ENCODE measurements around the gene CLOCK.

Gene CLOCK

DNA sequence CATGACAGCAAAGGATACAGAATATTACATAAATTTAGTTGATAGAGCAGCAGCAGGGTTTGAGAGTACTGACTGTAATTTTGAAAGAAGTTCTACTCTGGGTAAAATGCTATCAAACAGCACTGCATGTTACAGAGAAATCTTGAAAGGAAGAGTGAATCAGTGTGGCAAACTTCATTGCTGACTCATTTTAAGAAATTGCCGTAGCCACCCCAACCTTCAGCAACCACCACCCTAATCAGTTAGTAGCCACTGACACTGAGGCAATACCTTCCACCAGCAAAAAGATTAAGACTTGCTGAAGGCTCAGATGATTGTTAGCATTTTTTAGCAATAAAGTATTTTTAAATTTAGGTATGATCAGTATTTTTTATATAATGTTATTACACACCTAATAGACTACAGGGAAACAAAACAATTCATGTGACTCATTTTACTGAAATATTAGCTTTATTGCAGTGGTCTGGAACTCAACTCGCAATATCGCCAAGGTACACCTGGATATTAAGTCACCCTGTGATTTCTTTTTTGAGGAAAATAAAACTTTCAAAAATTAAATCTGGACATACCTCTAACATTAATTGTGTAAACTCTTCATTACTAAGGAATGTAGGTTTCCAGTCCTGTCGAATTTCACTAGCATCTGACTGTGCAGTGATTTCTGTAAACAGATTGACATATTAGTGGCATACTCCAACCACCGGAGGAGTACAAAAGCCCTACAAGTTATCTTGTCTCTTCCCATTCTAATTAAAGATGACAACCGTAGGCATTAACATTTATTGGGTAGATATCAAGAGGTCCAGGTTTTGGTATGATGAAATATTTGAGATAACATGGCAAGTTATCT, 71.1 kb downstream of the CLOCK start:
- DNase-seq (ENCODE audit: low spot score), result no peak

DNA sequence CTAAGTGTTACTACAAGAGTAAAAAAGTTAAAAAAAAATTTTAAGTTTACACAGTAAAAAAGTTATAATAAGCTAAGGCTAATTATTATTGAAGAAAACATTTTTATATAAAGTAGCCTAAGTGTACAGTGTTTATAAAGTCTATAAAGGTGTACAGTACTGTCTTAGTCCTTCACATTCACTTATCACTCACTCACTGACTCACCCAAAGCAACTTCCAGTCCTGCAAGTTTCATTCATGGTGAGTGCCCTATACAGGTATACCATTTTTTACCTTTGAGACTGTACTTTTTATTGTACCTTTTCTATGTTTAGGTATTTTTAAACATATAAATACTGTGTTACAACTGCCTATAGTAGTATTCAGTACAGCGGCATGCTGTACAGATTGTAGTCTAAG, 76.7 kb downstream of the CLOCK start:
- DNase-seq (ENCODE audit: low spot score), result no peak

DNA sequence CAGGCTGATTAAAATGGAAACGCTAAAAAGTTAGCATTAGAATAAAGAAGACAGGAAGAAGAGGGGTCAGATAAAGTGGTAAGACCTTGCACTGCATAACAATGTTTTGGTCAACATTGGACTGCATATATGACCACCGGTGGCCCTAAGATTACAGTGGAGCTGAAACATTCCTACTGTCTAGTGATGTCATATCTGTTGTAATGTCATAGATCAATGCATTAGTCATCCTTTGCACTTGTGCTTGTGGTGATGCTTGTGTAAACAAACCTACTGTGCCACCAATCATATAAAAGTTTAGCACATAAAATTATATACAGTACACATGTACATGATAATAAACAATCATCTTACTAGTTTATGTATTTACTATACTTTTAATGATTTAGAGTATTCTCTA, 78.0 kb downstream of the CLOCK start:
- no peak for DNase-seq (ENCODE audit: low spot score)

GRCh38 chr4:55466001-55466400, 80.7 kb downstream of the CLOCK start:
- no peak for DNase-seq (ENCODE audit: low spot score)

GRCh38 chr4:55458611-55459010, 88.1 kb downstream of the CLOCK start:
- no peak for DNase-seq (ENCODE audit: low spot score)

GRCh38 chr4:55458164-55458563, 88.5 kb downstream of the CLOCK start:
- DNase-seq (ENCODE audit: low spot score), result no peak

DNA sequence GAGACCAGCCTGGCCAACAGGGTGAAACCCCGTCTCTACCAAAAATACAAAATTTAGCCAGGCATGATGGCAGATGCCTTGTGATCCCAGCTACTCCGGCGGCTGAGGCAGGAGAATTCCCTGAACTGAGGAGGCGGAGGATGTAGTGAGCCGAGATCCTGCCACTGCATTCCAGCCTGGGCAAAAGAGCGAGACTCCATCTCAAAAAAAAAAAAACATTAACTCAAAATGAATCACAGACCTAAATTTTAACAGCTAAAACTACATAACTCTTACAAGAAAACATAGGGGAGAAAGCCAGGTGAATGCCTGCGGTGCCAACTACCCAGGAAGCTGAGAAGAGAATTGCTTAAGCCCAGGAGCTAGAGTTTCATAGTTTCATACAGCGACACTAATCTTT, 96.1 kb downstream of the CLOCK start:
- DNase-seq (ENCODE audit: low spot score), result no peak

GRCh38 chr4:55447831-55448230, 98.9 kb downstream of the CLOCK start:
- no peak for DNase-seq (ENCODE audit: low spot score)

GRCh38 chr4:55447108-55447708, 99.5 kb downstream of the CLOCK start:
- DNase-seq (ENCODE audit: low spot score), result no peak

- no peak for DNase-seq (ENCODE audit: low spot score)
These were observed 100.2 kb downstream of the CLOCK start for GRCh38 chr4:55446578-55446922.

GRCh38 chr4:55445921-55446577, 100.7 kb downstream of the CLOCK start:
- peak; percentile 25 for DNase-seq (ENCODE audit: low spot score)

- no peak for DNase-seq (ENCODE audit: low spot score)
These were observed 101.9 kb downstream of the CLOCK start for GRCh38 chr4:55444827-55445226.

DNA sequence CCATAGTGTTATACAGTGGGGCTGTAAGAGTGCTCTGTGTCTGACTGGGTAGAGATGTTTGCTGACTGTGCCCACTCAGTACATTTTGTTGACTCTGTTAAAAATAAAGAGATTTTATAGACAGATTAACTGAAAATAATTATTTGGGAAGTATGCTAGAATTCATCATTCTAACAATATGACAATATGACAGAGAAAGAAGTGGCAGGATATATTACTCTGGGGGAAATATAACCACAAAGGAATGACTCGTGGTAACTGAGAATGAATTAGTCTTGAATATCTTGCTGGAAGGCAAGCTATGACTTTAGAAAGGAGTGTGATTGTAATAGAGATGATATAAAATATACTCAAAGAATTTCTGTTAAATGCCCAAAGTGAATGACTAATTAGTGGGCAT, 104.2 kb downstream of the CLOCK start:
- DNase-seq (ENCODE audit: low spot score), result no peak

- DNase-seq (ENCODE audit: low spot score), result no peak
These were observed 105.9 kb downstream of the CLOCK start for GRCh38 chr4:55440786-55441185.

DNA sequence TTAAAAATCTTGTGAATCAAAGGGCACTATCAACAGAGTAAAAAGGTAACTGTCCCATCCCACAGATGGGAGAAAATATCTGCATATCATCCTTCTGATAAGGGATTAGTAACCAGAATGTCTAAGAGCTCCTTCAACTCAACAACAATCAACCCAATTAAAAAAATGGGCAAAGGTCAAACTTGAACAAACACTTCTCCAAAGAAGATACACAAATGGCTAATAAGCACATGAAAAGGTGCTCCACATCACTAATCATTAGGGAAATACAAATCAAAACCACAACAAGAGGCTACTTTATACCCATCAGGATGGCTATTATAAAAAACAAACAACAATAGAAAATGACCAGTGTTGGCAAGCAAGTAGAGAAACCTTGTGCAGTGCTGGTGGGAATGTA, 107.7 kb downstream of the CLOCK start:
- no peak for DNase-seq (ENCODE audit: low spot score)

DNA sequence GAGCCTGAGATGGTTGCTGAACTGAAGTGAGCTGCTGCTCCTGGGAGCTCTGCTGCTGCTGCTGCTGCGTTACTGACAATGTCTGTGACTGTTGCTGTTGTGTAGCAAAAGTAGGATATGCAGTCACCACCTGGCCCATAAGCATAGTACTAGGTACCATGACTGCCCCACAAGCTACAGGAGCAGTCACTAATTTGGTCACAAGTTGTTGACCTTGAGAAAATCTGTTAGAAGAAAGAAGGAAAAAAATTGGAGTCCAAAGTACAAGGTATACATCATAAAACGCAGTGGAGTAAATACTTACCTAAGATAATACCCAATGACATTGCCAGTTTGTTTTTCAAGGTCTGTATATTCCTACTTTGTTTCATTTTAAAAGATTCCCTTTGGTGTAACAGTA, 108.4 kb downstream of the CLOCK start:
- no peak for DNase-seq (ENCODE audit: low spot score)

- DNase-seq (ENCODE audit: low spot score), result no peak
These were observed 108.9 kb downstream of the CLOCK start for GRCh38 chr4:55437823-55438222.

- no peak for DNase-seq (ENCODE audit: low spot score)
These were observed 109.3 kb downstream of the CLOCK start for GRCh38 chr4:55437356-55437796.

DNA sequence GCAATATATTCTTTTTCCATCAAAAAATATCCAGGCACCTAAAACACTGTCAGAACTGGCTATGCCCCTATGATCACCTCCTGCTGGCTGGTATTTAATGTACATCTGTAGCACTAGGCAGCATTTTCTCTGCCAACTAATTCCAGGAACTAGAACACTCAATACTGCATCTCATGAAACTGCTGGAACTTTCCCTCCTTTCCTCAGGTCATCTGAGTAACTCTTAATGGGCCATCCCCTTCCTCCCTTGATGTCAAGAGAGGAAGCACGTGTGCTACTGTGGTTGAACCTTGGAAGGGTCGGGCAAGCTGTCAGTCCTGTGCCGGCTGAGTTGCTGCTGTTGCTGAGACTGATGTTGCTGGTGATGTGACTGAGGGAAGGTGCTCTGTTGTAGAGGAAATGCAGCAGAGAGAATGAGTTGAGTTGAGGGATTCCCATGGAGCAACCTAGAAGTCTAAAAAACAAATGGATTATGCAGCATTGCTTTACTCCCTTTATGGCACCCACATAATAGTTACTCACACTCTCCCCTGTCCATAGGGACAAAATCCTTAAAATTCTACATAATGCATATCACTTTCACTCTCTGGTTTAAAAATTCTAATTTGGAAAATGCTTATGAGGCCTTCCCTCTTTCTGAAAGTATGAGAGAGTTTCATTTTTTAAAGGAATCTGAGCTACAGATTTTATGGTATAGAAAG, 111.4 kb downstream of the CLOCK start:
- DNase-seq (ENCODE audit: low spot score), result no peak

DNA sequence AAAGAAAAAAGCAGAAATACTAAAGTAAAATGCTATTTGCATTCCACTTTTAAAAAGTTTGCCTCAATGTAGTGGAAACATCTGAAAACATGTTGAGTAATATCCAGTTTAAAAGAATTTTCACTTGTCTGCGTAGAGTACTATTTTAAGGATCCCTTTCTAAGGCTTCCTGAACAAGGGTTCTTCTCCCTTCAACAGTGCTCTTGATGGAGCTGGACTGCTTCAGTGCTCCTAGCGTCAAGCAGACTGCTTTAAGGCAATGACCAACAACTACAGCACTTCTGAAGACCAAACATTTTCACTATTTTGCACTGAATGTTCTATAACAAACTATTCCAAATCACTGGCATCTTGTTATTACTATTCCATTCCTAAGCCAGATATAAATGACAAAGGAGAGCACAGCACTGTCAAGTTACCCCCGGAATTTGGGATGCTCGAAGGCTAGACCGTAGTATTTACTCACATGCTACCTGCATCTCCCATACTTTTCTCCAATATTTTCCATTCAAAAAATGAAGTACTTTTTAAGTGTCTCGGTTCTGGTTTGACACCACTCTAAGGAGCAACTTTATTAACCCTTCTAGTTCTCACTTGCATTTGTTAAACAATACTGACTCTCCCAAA, 114.9 kb downstream of the CLOCK start:
- no peak for DNase-seq (ENCODE audit: low spot score)

- no peak for DNase-seq (ENCODE audit: low spot score)
These were observed 121.9 kb downstream of the CLOCK start for GRCh38 chr4:55424791-55425190.

GRCh38 chr4:55416176-55416575, 130.5 kb downstream of the CLOCK start:
- DNase-seq (ENCODE audit: low spot score), result no peak
